Measurements from ENCODE around the gene PIGR. TPM values are rescaled to one million over a fixed set of nuclear protein-coding genes. Genes with fewer than 3 reads are reported as not detected.

Gene PIGR
- total and polyA plus RNA-seq, 2 of the 8 experiments (the other 6 are each of a cell fraction or from before 2014, with no cell fraction given) = not detected

GRCh38 chr1:206925106-206925736 lies 21.0 kb downstream of the PIGR start:
- Histone ChIP-seq H2AK5ac (ENCODE audit: low read depth, low read length) (no peak overlapping the region), H3K18ac (ENCODE audit: extremely low read depth, low read length) (no peak overlapping the region; the same call in 1 of the 2 replicates), H2BK120ac (replicated peaks; ENCODE audit: low read depth, low read length) (no peak overlapping the region), H2BK20ac (ENCODE audit: low read length) (no peak overlapping the region), H3K79me2 (ENCODE audit: control insufficient read depth in 1 of 2, insufficient read depth in 2 of 2, low read length in 2 of 2) (no peaks in the 10 kb centered on the region), H3K79me1 (ENCODE audit: low read depth, low read length) (0 out of 2 replicates have a peak, but pooled peaks cover 2% of the 10 kb centered on the region), H2BK15ac (ENCODE audit: low read length) (no peak overlapping the region), H3K9me3 (ENCODE audit: insufficient read depth in 2 of 2, low read depth in 1 of 2, low read length in 1 of 2) (no peaks in the 10 kb centered on the region; a peak in 1 of 4 replicates), H3K36me3 (ENCODE audit: control insufficient read depth in 2 of 4, insufficient read depth in 4 of 4, low read length in 3 of 4) (peaks cover 0 to 5% (median 0%) of the 10 kb centered on the region in 4 experiments; a peak in 1 of 8 replicates), H4K91ac (replicated peaks; ENCODE audit: insufficient read length, low read length) (no peak overlapping the region), H3K56ac (replicated peaks; ENCODE audit: insufficient read length, low read depth, low read length) (no peak overlapping the region), H3K4ac (replicated peaks; ENCODE audit: insufficient read length, low read depth, low read length) (no peak overlapping the region), H3K4me1 (replicated peaks in 1 of 4; ENCODE audit: control insufficient read depth in 3 of 4, insufficient read depth in 4 of 4, low read length in 3 of 4) (no peaks in the 10 kb centered on the region), H4K5ac (ENCODE audit: insufficient read length, low read depth, low read length) (no peak overlapping the region), H3K27ac (ENCODE audit: low read depth, low read length) (no peak overlapping the region), H2AFZ (ENCODE audit: low read length) (no peak overlapping the region), H4K20me1 (replicated peaks in 1 of 2; ENCODE audit: control insufficient read depth in 1 of 2, insufficient read depth in 2 of 2, low read length in 2 of 2) (peaks cover 0 to 11% of the 10 kb centered on the region in 2 experiments), H3K14ac (ENCODE audit: insufficient read length) (no peak overlapping the region), H2BK5ac (ENCODE audit: low read depth, low read length) (no peak overlapping the region), H3K27me3 (replicated peaks in 1 of 4; ENCODE audit: control insufficient read depth in 3 of 4, extremely low read depth in 1 of 4, insufficient read depth in 3 of 4, low read length in 3 of 4) (peaks cover 0 to 2% (median 0%) of the 10 kb centered on the region in 4 experiments; a peak in 1 of 7 replicates), H4K8ac (ENCODE audit: extremely low read depth, insufficient read depth, low read length) (no peak overlapping the region), H3K23ac (ENCODE audit: insufficient read length) (no peak overlapping the region), H3K4me2 (ENCODE audit: insufficient read depth in 1 of 2, low read depth in 2 of 2, low read length in 2 of 2) (no peak overlapping the region), H2BK12ac (ENCODE audit: low read depth, low read length) (no peak overlapping the region), H3K9ac (replicated peaks in 1 of 4; ENCODE audit: extremely low read depth in 1 of 4, low read depth in 3 of 4, low read length in 3 of 4) (no peak overlapping the region), H3K4me3 (ENCODE audit: extremely low read depth in 1 of 4, insufficient read depth in 2 of 4, low read depth in 3 of 4, low read length in 4 of 4) (no peak overlapping the region), H3K23me2 (ENCODE audit: low read depth, low read length) (peaks cover 12% of the 10 kb centered on the region)
- WGBS, 2 experiments (ENCODE audit: extremely low coverage in 1 of 2, insufficient coverage in 1 of 2, insufficient read length in 1 of 2, insufficient replicate concordance in 2 of 2, low coverage in 1 of 2, low lambda C conversion rate in 2 of 2, missing lambda C conversion rate in 1 of 2) = 84% methylated on average over 11 of the region's 11 CpGs; no CpG with 5 or more reads in 1 of the 2 experiments
- TF ChIP-seq SP1 (IDR thresholded peaks at IDR 0.05; ENCODE audit: low read depth, low read length) = no peak
- TF ChIP-seq RXRA (IDR thresholded peaks at IDR 0.05; ENCODE audit: insufficient read depth, low read depth, low read length) = no peak
- no peak for TF ChIP-seq NRF1 (IDR thresholded peaks at IDR 0.05; ENCODE audit: low read depth, low read length)
- TF ChIP-seq RAD21 (IDR thresholded peaks at IDR 0.05 in 1 of 2, conservative IDR thresholded peaks at IDR 0.05 in 1 of 2; ENCODE audit: low read depth in 2 of 2, low read length in 2 of 2) = peak in 1 of 2 experiments; percentile 35; a peak in 1 of 4 replicates
- TF ChIP-seq CTCF (IDR thresholded peaks at IDR 0.05; ENCODE audit: control extremely low read depth in 1 of 3, insufficient read depth in 1 of 3, low read depth in 1 of 3, low read length in 3 of 3) = peak; percentile 24 to 39 (median 37); a peak in 2 of 4 replicates
- no peak for TF ChIP-seq CBX5 (IDR thresholded peaks at IDR 0.05; ENCODE audit: low read depth, low read length)
- TF ChIP-seq POU5F1 (IDR thresholded peaks at IDR 0.05; ENCODE audit: low read depth, low read length) = no peak
- DNase-seq (ENCODE audit: low read depth in 1 of 2, low spot score in 2 of 2) (no peak), FAIRE-seq (no peak)
- ChIA-PET POLR2A (ENCODE audit: partially characterized antibody) (interaction anchor here (0.9 to 1.0 kb wide), 2 partner anchors 12 to 48 kb away, joined by 3 read pairs; no protein-coding TSS in a partner anchor), CTCF (ENCODE audit: partially characterized antibody) (interaction anchor here (0.6 to 13.8 kb wide), 17 partner anchors 8 to 202 kb away, joined by 3 to 226 read pairs (median 4); partner anchors contain the start of genes FCMR, IL20 and PIGR)
